ENCODE data around the gene SH3D19.

DNA sequence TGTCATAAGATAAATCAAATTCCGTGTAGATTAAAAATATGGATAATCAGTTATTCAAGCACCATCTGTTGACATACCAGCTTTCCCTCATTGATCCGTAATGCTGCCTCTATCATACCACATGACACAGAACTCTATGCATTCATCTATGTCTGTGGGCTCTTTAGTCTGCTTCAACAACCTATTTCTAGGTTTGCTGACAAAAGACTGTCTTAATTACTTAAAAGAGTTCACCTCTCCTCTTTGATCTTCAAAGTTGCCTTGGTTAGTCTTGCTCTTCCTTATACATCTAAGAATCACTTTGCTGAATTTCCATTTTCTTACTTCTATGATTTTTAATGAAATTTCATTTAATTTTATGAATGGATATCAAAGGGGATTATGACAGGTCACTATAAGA is 105.5 kb downstream of the SH3D19 start:
- TF ChIP-seq, protein P1, sequence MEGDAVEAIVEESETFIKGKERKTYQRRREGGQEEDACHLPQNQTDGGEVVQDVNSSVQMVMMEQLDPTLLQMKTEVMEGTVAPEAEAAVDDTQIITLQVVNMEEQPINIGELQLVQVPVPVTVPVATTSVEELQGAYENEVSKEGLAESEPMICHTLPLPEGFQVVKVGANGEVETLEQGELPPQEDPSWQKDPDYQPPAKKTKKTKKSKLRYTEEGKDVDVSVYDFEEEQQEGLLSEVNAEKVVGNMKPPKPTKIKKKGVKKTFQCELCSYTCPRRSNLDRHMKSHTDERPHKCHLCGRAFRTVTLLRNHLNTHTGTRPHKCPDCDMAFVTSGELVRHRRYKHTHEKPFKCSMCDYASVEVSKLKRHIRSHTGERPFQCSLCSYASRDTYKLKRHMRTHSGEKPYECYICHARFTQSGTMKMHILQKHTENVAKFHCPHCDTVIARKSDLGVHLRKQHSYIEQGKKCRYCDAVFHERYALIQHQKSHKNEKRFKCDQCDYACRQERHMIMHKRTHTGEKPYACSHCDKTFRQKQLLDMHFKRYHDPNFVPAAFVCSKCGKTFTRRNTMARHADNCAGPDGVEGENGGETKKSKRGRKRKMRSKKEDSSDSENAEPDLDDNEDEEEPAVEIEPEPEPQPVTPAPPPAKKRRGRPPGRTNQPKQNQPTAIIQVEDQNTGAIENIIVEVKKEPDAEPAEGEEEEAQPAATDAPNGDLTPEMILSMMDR (IDR thresholded peaks at IDR 0.05): no peak
- no peak for TF ChIP-seq EZH2 (IDR thresholded peaks at IDR 0.05)
